Stimulated activated naive CD8-positive, alpha-beta T cell treated with anti-CD3 and anti-CD28 coated beads, Interleukin-15, Interleukin-2, amounts not matched to agents 100 U/mL and 50 U/mL, for 24 hours (primary cell): ENCODE measurements around the gene TRDN.
"Not testable (repeated sequence)": the region's sequence is repeated elsewhere in the genome, so short reads cannot be mapped to it uniquely, and the experiment has no call there.

Source experiments
- ATAC-seq: fragments of 150-1000 bp; cut with Tn5 transposase; one replicate; pipeline ENCODE4 v1.10.0; 2021
- DNase-seq: peaks from one replicate; pipeline ENCODE4 v3.0.0; 2021

The TRDN gene

GRCh38 chr6:123503619-123504018 is 133.1 kb downstream of the TRDN start:
- DNase-seq (no peak), ATAC-seq (no peak)

GRCh38 chr6:123497025-123497424 is 139.7 kb downstream of the TRDN start:
- DNase-seq (no peak), ATAC-seq (no peak)

GRCh38 chr6:123489589-123489988 is 147.2 kb downstream of the TRDN start:
- DNase-seq: no peak
- no peak for ATAC-seq

- ATAC-seq (no peak), DNase-seq (no peak)
These were observed 155.8 kb downstream of the TRDN start for GRCh38 chr6:123480986-123481385.

GRCh38 chr6:123472025-123472702 is 164.6 kb downstream of the TRDN start:
- not testable (repeated sequence) for DNase-seq, ATAC-seq

GRCh38 chr6:123467392-123467791 is 169.4 kb downstream of the TRDN start:
- DNase-seq: no peak
- ATAC-seq: no peak

GRCh38 chr6:123462152-123462551 is 174.6 kb downstream of the TRDN start:
- DNase-seq (no peak), ATAC-seq (no peak)

- no peak for DNase-seq
These were observed 178.5 kb downstream of the TRDN start for GRCh38 chr6:123458218-123458617.

GRCh38 chr6:123456836-123457235 is 179.9 kb downstream of the TRDN start:
- ATAC-seq: no peak

More at GRCh38 chr6:123458218-123458617, 178.5 kb downstream of the TRDN start:
- no peak for ATAC-seq

GRCh38 chr6:123454448-123454847 is 182.3 kb downstream of the TRDN start:
- no peak for DNase-seq
- no peak for ATAC-seq

More at GRCh38 chr6:123456836-123457235, 179.9 kb downstream of the TRDN start:
- DNase-seq: no peak

GRCh38 chr6:123453071-123453470 is 183.7 kb downstream of the TRDN start:
- ATAC-seq, DNase-seq: not testable (repeated sequence)

GRCh38 chr6:123448306-123448884 is 188.4 kb downstream of the TRDN start:
- DNase-seq: no peak
- no peak for ATAC-seq

GRCh38 chr6:123447315-123447937 is 189.3 kb downstream of the TRDN start:
- ATAC-seq (no peak), DNase-seq (no peak)

- no peak for DNase-seq
- no peak for ATAC-seq
These were observed 197.4 kb downstream of the TRDN start for GRCh38 chr6:123439371-123439770.

GRCh38 chr6:123434186-123434585 is 202.6 kb downstream of the TRDN start:
- no peak for DNase-seq
- ATAC-seq: no peak

- DNase-seq: no peak
- no peak for ATAC-seq
These were observed 205.8 kb downstream of the TRDN start for GRCh38 chr6:123430970-123431369.

GRCh38 chr6:123427008-123427407 is 209.7 kb downstream of the TRDN start:
- no peak for ATAC-seq
- no peak for DNase-seq

- DNase-seq (no peak), ATAC-seq (no peak)
These were observed 213.6 kb downstream of the TRDN start for GRCh38 chr6:123423130-123423529.

GRCh38 chr6:123420512-123420911 is 216.2 kb downstream of the TRDN start:
- ATAC-seq: no peak
- no peak for DNase-seq

- no peak for DNase-seq
- no peak for ATAC-seq
These were observed 218.7 kb downstream of the TRDN start for GRCh38 chr6:123418071-123418470.

- ATAC-seq: no peak
- DNase-seq: no peak
These were observed 219.2 kb downstream of the TRDN start for GRCh38 chr6:123417535-123417934.

GRCh38 chr6:123415844-123416468 is 220.8 kb downstream of the TRDN start:
- ATAC-seq: peak; percentile 32
- peak; percentile 29 for DNase-seq

- DNase-seq (no peak), ATAC-seq (no peak)
These were observed 231.8 kb downstream of the TRDN start for GRCh38 chr6:123404975-123405374.
